OCI-LY1 (cell line): Measurements from ENCODE around the gene KDM4F.

ENCODE experiments used
- EZH2 ChIP-seq: fragments of 200-600 bp; sonication (generic), shearing (Covaris generic); IDR thresholded peaks from 2 replicates; pipeline ENCODE4 v1.8.0; 2017; ENCODE audit warnings: borderline replicate concordance, mixed run types, mild to moderate bottlenecking, antibody characterized with exemption, low read length, moderate library complexity, mixed read lengths
- TF ChIP-seq, protein P1 (sequence below): fragments of 200-600 bp; sonication (generic), shearing (Covaris generic); IDR thresholded peaks from 2 replicates; pipeline ENCODE4 v1.5.1; 2017; ENCODE audit warnings: mild to moderate bottlenecking, antibody characterized with exemption, low read length, moderate library complexity, mixed read lengths

DNA sequence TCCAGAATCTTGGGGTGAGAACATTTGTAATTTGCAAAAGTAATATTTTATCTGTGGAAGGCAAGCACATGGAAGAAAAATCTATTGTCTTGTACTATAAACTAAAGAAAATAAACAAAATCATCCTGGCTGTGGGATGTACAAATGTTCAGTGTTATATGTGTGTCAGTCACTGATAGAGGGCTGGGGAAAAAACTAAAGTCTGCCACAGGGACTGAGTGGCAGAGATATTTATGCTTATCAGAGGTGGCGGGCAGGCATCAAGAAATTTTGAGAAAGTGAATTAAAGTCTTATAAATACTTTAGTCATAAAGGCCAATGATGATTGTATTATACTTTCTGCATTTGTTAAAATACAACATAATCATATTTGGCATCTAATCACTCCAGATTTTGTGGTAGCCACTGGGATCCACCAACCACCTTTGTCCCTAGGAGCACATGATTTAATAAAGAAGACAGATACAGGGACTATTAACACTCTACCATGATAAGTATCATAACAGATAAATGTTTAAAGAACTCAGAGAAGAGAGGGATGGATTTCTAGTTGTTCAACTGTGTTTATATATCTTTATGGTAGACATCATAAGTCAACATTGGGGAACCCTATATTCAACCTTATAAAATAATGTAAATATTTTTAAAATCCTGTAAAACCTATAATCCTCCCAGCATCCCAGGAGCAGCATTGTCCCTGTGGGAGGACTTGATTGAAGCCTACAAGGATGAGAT, 37.8 kb downstream of the KDM4F start:
- TF ChIP-seq, protein P1, sequence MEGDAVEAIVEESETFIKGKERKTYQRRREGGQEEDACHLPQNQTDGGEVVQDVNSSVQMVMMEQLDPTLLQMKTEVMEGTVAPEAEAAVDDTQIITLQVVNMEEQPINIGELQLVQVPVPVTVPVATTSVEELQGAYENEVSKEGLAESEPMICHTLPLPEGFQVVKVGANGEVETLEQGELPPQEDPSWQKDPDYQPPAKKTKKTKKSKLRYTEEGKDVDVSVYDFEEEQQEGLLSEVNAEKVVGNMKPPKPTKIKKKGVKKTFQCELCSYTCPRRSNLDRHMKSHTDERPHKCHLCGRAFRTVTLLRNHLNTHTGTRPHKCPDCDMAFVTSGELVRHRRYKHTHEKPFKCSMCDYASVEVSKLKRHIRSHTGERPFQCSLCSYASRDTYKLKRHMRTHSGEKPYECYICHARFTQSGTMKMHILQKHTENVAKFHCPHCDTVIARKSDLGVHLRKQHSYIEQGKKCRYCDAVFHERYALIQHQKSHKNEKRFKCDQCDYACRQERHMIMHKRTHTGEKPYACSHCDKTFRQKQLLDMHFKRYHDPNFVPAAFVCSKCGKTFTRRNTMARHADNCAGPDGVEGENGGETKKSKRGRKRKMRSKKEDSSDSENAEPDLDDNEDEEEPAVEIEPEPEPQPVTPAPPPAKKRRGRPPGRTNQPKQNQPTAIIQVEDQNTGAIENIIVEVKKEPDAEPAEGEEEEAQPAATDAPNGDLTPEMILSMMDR = no peak
- no peak for TF ChIP-seq EZH2
